Measurements from ENCODE around the gene EIF6. TPM values are rescaled to one million over a fixed set of nuclear protein-coding genes. Genes with fewer than 3 reads are reported as not detected.

Gene EIF6
- total and polyA plus RNA-seq, 12 donors: 56.7 to 263 (median 114) TPM

- no peak for TF ChIP-seq CTCF (IDR thresholded peaks at IDR 0.05)
- TF ChIP-seq POLR2A (IDR thresholded peaks at IDR 0.05): no peak
- 76 to 90% (median 87%) methylated on average over 4 to 40 of the region's 40 CpGs for WGBS, 4 donors
- H3K27ac ChIP-seq: no peak within 1 kb of the TSS
- intact Hi-C loops (cut with DNase I): no loop called here
- H3K4me3 ChIP-seq: no peak within 1 kb of the TSS
- no peaks in the 10 kb centered on the region for H3K9me3 ChIP-seq (replicated peaks in 1 of 3)
- no peaks in the 10 kb centered on the region for H3K4me1 ChIP-seq (replicated peaks in 1 of 2)
- DNase-seq: no peak
- H3K27me3 ChIP-seq: no peaks in the 10 kb centered on the region
- no peaks in the 10 kb centered on the region for H3K36me3 ChIP-seq (replicated peaks in 1 of 2)
Measured at GRCh38 chr20:35291654-35292503, 7.3 kb upstream of the EIF6 start, which contains the start of gene FAM83C. TSS of gene FAM83C (minus strand) at chr20:35292425. CDS start at chr20:35292304, 121 bp downstream.

- no peak for DNase-seq
- intact Hi-C loops (cut with DNase I): no loop called here
- WGBS, 4 donors: 82 to 90% (median 85%) methylated on average over 6 to 7 of the region's 7 CpGs
- Histone ChIP-seq H3K9me3 (replicated peaks in 1 of 3) (no peaks in the 10 kb centered on the region), H3K27ac (no peak overlapping the region), H3K4me1 (replicated peaks in 1 of 2) (no peaks in the 10 kb centered on the region), H3K27me3 (no peaks in the 10 kb centered on the region), H3K4me3 (no peak overlapping the region), H3K36me3 (replicated peaks in 1 of 2) (no peaks in the 10 kb centered on the region)
- TF ChIP-seq POLR2A (IDR thresholded peaks at IDR 0.05) (no peak), CTCF (IDR thresholded peaks at IDR 0.05) (no peak)
Measured at GRCh38 chr20:35290887-35291417, 6.4 kb upstream of the EIF6 start.

GRCh38 chr20:35290186-35290886 is 5.8 kb upstream of the EIF6 start:
- no peak overlapping the region for H3K4me3 ChIP-seq
- WGBS, 4 donors: 52 to 63% (median 57%) methylated on average over 6 to 7 of the region's 7 CpGs
- H3K27ac ChIP-seq: no peak overlapping the region
- H3K4me1 ChIP-seq (replicated peaks in 1 of 2): peaks cover 0 to 2% of the 10 kb centered on the region in 2 donors
- H3K27me3 ChIP-seq: no peaks in the 10 kb centered on the region
- no peak for DNase-seq
- TF ChIP-seq POLR2A (IDR thresholded peaks at IDR 0.05) (no peak), CTCF (IDR thresholded peaks at IDR 0.05) (no peak)
- no peaks in the 10 kb centered on the region for H3K36me3 ChIP-seq (replicated peaks in 1 of 2)
- intact Hi-C loops (cut with DNase I): no loop called here
- H3K9me3 ChIP-seq (replicated peaks in 1 of 3): no peaks in the 10 kb centered on the region

- Histone ChIP-seq H3K27me3 (no peaks in the 10 kb centered on the region), H3K36me3 (replicated peaks in 1 of 2) (no peaks in the 10 kb centered on the region), H3K27ac (no peak overlapping the region), H3K4me1 (replicated peaks in 1 of 2) (peaks cover 8 to 14% of the 10 kb centered on the region in 2 donors), H3K9me3 (replicated peaks in 1 of 3) (no peaks in the 10 kb centered on the region), H3K4me3 (no peak overlapping the region)
- DNase-seq: no peak
- 67 to 81% (median 73%) methylated on average over 7 to 19 of the region's 19 CpGs for WGBS, 4 donors
- TF ChIP-seq CTCF (IDR thresholded peaks at IDR 0.05) (no peak), POLR2A (IDR thresholded peaks at IDR 0.05) (no peak)
- intact Hi-C loops (cut with DNase I): no loop called here
Measured at GRCh38 chr20:35288325-35289060, 3.9 kb upstream of the EIF6 start.

All from adrenal gland (tissue), 12 donors.